GM19324 (cell line): ENCODE results near the gene SPECC1L.

Experiments used
- ATAC-seq: cut with Tn5 transposase; IDR thresholded peaks from one replicate; pipeline ENCODE4 v1.9.1; 2021; ENCODE audit warnings: mild to moderate bottlenecking, moderate library complexity; ENCODE audit not compliant: unreplicated experiment, low FRiP score

The SPECC1L gene

GRCh38 chr22:24392218-24392931, 121.7 kb downstream of the SPECC1L start:
- ATAC-seq, result no peak

DNA sequence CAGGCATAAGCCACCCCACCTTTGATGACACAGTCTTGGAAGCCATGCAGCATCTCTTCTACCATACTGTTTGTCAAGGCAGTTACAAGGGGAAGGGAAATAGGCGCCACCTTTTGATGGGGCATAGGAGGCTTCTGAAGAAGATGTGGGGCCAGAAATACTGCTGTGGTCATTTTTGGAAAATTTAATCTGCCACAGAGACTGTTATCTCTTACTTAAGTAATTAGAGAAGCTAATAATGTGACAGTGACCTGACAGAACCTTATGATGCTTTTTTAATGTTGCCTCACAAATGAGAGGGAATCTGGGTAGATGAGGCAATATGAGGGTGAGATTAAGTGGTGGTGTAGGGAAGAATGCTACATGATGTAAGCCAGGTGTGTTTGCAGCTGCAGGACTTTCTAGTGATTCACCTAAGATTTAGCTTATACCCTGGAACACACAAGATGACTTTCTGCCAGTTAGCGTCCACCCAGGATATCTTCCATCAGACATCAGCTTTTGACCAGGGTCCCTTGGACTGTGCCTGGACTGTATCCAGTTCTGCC, 122.5 kb downstream of the SPECC1L start:
- ATAC-seq, result no peak

DNA sequence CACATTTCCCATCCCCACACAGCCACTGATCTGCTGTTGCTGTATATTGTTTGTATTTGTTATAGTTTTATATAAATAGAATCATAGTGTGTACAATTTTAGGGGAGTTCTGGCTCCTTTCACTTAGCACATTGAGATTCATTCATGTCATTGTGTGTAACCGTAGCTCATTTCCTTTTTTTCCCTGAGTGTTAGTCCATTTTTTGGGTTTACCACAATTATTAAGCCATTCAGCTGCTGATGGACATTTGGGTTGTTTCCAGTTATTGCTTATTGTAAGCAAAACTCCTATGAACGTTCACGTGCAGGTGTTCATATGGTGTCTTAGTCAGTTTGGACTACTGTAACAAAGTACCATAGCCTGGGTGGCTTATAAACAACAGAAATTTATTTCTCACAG, 123.2 kb downstream of the SPECC1L start:
- ATAC-seq, result no peak

- ATAC-seq, result no peak
These were observed 123.6 kb downstream of the SPECC1L start for GRCh38 chr22:24394254-24394653.

- ATAC-seq, result no peak
These were observed 127.8 kb downstream of the SPECC1L start for GRCh38 chr22:24398409-24398808.

- ATAC-seq, result peak; percentile 30
These were observed 129.5 kb downstream of the SPECC1L start for GRCh38 chr22:24400034-24400725.

DNA sequence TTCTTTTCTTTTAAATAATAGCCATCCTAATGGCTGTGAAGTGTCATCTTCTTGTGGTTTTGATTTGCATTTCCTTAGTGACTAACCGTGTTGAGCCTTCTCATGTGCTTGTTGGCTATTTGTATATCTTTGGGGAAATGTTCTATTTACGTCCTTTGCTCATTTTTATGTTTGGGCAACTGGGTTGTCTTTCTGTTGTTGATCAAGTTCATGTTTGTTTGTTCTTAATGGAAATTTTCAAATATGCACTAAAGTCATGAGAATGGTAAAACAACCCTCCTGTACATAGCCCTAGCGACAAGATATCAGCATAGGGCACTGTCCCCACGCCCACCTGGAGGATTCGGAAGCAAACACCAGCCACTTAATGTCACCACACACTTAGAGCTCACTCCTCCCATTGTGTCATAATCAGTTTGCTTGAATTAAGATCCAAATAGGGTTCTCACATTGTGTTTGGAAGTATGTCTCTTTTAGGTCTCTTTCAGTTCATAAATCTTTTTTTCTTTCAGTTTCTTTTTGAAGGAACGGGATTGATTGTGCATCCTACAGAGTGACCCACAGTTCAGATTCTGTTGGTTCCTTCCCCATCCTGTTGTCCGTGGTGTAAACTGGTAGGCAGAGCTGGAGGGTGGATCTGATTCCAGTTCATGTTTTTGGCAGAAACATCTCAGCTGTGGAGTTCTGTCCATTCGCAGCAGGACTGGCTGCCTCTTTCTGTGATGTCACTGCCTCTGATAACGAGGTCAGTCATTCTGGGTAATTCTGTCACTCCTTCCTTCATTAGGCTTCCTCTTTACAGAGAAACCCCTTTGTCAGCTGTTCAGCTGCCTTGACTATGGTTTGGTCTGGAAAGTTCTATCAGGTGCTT, 130.3 kb downstream of the SPECC1L start:
- ATAC-seq, result peak; percentile 39

DNA sequence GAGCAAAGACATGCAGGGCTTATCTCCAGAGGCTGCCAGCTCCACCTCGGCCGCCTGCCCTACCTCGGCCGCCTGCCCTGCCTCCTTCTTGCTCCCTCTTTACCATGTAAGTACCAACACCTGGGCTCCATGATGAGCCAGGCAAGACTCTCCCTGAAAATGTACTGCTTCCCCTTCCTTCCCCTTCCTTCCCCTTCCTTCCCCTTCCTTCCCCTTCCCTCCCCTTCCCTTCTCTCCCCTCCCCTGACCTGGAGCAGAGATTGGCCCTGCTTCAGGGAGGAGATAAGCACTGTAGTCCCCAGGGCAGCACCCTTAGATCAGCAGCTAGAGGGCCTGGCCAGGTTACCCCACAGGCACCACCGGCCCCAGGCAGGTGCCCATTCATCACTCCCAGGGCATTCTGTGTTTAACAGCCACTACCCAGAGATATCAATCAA, 131.3 kb downstream of the SPECC1L start:
- no peak for ATAC-seq

DNA sequence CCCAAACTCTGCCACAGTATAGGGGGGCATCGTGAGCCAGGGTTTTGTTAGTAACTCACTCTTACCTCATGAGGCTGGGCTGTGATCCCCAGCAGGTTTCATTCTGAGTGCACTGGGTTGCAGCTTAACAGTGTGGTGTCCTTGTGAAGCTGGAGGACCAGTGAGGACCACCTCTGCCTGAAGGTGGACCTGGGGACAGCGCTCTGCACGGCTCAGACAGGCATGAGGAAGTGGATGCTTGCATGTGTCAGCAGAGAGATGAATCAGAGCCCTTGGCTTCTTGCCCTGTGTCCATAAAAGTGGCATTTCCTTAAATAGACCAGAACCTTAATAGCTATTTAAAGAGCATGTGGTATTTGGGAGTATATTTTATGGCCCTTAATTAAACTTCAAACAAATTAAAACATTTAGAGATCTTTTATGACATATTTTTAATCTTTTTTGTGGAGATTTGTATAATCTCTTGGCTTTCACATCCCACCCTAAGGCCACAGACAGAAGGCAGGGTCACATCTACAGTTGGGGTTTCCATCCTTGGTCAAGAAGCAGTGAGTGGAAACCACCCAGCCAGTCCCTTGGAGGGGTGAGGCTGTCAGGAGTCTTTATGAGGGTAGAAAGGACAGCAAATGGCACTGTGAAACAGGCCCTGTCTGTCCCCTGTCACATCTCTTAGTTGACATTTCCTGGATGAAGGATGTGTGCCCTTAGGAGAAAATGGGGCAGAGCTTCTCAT, 132.0 kb downstream of the SPECC1L start:
- no peak for ATAC-seq

DNA sequence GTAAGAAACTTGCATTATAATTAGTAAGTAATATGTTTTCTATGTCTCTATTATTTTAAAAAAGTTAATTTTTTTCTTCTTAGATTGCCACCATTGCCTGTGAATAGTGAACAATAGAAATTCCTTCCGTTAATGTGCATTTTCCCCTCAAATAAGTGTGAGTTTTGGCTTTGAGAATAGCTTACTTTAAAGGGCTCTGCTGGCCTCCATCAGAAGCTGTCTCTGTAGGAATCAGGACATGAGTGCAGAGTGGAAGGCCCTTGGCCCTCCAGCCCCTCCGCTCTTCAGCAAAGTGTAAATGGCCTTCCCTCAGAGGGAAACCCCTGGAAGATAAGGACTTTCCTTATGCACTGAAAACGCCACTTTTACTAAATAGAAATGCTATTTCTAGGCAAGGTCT, 132.7 kb downstream of the SPECC1L start:
- no peak for ATAC-seq

GRCh38 chr22:24404561-24405275, 134.1 kb downstream of the SPECC1L start:
- no peak for ATAC-seq

- no peak for ATAC-seq
These were observed 135.1 kb downstream of the SPECC1L start for GRCh38 chr22:24405631-24406321.

DNA sequence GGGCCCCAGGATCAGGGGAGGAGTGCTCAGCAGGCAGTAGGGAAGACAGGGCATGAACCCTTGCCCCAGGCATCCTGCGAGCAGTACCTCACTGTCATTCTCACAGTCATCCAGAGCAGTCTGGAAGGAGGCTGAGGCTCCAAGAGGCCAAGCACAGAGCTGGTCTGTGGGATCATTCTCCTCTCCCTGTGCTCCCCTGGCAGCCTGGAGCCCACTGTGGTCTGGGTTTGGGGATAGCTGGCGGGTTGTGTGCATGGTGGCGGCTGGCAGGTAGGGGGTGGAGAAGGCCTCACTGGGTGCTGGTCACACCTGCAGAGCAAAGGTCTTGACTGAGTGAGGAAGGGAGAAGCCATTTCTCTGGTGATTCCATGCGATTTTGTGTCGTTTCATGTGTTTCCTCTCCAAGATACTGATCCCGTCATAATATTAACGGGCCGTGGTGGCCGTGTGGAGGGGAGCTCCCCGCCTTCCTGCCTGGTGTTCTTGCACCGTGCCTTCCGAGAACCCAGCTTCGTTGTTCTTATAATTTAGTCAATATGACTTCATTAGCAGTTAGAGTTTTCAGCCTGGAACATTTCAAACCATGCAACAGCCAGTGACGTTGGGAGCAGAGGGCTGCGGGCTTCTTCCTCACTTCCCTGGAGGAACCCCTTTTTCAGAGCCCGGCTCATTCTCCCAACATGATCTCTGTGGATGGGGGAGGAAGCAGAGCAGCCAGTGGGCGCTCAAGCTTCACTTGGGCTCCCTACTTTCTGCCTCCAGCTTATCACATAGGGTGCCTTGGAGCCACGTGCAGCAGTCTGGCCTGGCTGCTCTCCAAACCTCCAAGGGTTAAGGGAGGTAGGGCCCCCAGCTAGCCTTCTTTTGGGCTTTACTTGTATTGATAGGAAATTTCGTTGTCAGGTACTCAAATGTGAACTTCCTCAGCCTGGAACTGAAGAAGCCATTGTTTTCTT, 136.0 kb downstream of the SPECC1L start:
- no peak for ATAC-seq

DNA sequence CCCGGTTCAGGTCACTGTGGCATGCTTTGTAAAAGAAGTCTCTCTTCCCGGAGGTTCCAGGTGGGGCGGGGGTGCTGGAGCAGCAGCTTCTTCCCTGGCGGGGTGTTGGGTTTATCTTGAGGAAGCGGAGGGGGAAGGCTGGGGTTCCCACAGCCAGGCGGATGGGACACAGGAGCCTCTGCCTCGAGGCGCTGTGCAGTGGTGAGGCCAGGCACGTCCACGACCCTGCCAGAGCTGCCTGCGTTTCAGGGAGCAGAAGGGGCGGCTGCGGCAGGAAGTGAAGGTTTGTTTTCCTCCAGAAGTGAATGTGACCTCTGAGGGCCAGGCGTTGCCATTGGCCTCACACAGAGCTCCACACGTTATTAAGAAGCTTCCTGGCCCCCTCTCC, 136.6 kb downstream of the SPECC1L start:
- ATAC-seq, result no peak

- ATAC-seq, result no peak
These were observed 137.3 kb downstream of the SPECC1L start for GRCh38 chr22:24407884-24408283.

GRCh38 chr22:24408630-24409029, 138.0 kb downstream of the SPECC1L start:
- ATAC-seq, result no peak

DNA sequence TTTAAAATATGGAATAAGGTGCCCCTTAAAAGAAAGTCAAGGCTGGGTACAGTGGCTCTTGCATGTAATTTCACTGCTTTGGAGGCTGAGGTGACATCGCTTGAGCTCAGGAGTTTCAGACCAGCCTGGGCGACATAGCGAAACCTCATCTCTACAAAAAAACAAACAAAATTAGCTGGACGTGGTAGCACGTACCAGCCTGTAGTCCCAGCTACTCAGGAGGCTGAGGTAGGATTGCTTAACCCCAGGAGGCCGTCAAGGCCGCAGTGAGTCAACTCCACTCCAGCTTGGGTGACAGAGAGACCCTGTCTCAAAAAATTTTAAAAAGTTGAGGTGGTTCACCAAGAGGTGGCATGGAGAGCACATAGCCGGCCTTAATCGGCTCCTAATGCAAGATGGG, 139.1 kb downstream of the SPECC1L start:
- ATAC-seq, result no peak
